22Rv1 (cell line): ENCODE measurements around the gene B4GALNT3.

Experiments used
- CTCF ChIP-seq: fragments of 450-650 bp; IDR thresholded peaks from 2 replicates; pipeline ENCODE4 v1.5.1; 2017; ENCODE audit warnings: mild to moderate bottlenecking
- ZFX ChIP-seq: fragments of 450-650 bp; IDR thresholded peaks from 2 replicates; pipeline ENCODE4 v1.6.1; 2017; ENCODE audit warnings: antibody characterized with exemption, borderline replicate concordance

- no peak for TF ChIP-seq CTCF
- TF ChIP-seq ZFX = no peak
Measured at GRCh38 chr12:553216-554000, 93.7 kb downstream of the B4GALNT3 start.
